Ishikawa (cell line): Measurements from ENCODE around the gene CAPZA1.

ENCODE experiments used
- CEBPB ChIP-seq: IDR thresholded peaks from 2 replicates; pipeline ENCODE4 v1.6.1; 2012
- EP300 ChIP-seq: IDR thresholded peaks from 2 replicates; pipeline ENCODE4 v1.6.1; 2012; ENCODE audit warnings: borderline replicate concordance
- TCF12 ChIP-seq: IDR thresholded peaks from 2 replicates; pipeline ENCODE4 v1.6.1; 2012; ENCODE audit warnings: low read depth
- TF ChIP-seq, protein P1 (sequence below): IDR thresholded peaks from 2 replicates; pipeline ENCODE4 v1.6.1; 2012; ENCODE audit warnings: low read depth, mild to moderate bottlenecking
- TF ChIP-seq, protein P2 (sequence below): IDR thresholded peaks from 2 replicates; pipeline ENCODE4 v1.6.1; 2012

DNA sequence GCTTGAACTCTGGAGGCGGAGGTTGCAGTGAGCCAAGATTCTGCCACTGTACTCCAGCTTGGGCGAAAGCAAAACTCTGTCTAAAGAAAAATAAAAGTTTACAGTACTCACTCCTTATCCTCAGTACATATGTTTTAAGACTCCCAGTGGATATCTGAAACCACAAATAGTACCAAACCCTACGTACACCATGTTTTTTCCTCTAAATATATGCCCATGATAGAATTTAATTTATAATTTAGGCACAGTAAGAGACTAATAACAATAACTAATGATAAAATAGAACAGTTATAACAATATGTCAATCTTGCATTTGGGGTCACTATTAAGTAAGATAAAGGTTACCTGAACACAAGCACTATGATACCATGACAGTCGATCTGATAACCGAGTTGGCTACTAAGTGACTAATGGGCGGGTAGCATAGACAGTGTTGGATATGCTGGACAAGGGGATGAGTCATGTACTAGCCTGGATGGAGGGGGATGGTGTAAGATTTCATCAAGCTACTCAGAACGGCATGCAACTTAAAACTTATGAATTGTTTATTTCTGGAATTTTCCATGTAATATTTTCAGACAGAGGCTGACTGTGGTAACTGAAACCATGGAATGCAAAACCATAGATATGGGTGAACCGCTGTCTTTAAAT lies 44.4 kb upstream of the CAPZA1 start:
- TF ChIP-seq, protein P1, sequence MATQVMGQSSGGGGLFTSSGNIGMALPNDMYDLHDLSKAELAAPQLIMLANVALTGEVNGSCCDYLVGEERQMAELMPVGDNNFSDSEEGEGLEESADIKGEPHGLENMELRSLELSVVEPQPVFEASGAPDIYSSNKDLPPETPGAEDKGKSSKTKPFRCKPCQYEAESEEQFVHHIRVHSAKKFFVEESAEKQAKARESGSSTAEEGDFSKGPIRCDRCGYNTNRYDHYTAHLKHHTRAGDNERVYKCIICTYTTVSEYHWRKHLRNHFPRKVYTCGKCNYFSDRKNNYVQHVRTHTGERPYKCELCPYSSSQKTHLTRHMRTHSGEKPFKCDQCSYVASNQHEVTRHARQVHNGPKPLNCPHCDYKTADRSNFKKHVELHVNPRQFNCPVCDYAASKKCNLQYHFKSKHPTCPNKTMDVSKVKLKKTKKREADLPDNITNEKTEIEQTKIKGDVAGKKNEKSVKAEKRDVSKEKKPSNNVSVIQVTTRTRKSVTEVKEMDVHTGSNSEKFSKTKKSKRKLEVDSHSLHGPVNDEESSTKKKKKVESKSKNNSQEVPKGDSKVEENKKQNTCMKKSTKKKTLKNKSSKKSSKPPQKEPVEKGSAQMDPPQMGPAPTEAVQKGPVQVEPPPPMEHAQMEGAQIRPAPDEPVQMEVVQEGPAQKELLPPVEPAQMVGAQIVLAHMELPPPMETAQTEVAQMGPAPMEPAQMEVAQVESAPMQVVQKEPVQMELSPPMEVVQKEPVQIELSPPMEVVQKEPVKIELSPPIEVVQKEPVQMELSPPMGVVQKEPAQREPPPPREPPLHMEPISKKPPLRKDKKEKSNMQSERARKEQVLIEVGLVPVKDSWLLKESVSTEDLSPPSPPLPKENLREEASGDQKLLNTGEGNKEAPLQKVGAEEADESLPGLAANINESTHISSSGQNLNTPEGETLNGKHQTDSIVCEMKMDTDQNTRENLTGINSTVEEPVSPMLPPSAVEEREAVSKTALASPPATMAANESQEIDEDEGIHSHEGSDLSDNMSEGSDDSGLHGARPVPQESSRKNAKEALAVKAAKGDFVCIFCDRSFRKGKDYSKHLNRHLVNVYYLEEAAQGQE, result no peak
- no peak for TF ChIP-seq CEBPB
- no peak for TF ChIP-seq EP300
- no peak for TF ChIP-seq TCF12
- TF ChIP-seq, protein P2, sequence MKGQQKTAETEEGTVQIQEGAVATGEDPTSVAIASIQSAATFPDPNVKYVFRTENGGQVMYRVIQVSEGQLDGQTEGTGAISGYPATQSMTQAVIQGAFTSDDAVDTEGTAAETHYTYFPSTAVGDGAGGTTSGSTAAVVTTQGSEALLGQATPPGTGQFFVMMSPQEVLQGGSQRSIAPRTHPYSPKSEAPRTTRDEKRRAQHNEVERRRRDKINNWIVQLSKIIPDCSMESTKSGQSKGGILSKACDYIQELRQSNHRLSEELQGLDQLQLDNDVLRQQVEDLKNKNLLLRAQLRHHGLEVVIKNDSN, result no peak
